Stomach (tissue), 4 donors: ENCODE measurements around the gene THSD4.

Source experiments
- EP300 ChIP-seq: sonication (generic); formaldehyde crosslinking; IDR thresholded peaks from one replicate; pipeline ENCODE4 v1.6.1; 2017; ENCODE audit warnings: antibody characterized with exemption
- POLR2A ChIP-seq, 4 donors: fragments of 450-650 bp; IDR thresholded peaks; one replicate each; pipeline ENCODE4 v1.6.1; 2016; ENCODE audit warnings: antibody characterized with exemption in 4 of 4, control low read depth in 2 of 4, mild to moderate bottlenecking in 1 of 4, moderate library complexity in 1 of 4
- POLR2AphosphoS5 ChIP-seq, 3 donors: sonication (generic); formaldehyde crosslinking; IDR thresholded peaks; one replicate each; pipeline ENCODE4 v1.6.1; 2016; ENCODE audit warnings: antibody characterized with exemption in 3 of 3
- TF ChIP-seq, protein P1 (sequence below), 7 experiments: fragments of 450-650 bp in 4 of 7; fragments of 200-600 bp in 3 of 7; sonication (generic) in 3 of 7; IDR thresholded peaks; one replicate each; pipeline ENCODE4 v1.5.1; 2016 to 2019; ENCODE audit warnings: antibody characterized with exemption in 7 of 7, control low read depth in 2 of 7, mild to moderate bottlenecking in 1 of 7

DNA sequence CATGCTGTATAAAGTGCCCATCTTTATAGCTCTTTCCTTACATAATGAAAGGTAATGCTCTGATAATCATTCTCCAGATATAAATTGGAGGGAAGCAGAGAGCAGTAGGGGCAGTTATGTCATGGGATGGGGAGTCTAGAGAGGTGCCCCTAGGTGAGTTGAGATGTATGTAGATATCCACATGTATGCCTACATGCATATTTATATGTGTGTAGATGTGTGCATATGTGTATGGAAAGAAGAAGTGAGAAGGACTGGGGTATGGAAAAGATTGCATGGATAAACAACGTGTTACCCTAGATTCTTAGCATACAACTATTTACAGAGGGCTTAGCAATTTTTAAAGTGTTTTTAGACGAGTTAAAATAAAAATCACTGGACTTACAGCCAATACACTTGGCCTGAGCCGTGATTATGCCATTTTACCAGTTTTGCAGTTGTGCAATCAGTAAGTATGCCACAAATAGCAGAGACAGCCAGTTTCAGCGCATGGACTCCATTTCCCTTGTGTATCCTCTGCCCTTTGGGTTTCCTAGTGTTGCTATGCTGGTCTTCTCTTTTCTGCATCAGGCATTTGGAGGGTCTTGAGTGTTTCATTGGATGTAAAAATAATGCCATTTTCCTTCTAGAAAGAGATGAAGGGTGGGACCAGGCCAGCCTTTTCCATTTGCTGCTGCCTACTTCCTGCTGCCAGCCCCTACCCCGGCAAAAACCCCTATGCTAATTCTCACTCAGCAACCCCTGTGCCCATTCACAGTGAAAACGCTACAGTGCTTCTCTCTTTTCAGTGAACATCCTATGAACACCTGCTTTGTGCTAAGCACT lies 495.7 kb downstream of the THSD4 start:
- no peak for TF ChIP-seq EP300
- TF ChIP-seq, protein P1, sequence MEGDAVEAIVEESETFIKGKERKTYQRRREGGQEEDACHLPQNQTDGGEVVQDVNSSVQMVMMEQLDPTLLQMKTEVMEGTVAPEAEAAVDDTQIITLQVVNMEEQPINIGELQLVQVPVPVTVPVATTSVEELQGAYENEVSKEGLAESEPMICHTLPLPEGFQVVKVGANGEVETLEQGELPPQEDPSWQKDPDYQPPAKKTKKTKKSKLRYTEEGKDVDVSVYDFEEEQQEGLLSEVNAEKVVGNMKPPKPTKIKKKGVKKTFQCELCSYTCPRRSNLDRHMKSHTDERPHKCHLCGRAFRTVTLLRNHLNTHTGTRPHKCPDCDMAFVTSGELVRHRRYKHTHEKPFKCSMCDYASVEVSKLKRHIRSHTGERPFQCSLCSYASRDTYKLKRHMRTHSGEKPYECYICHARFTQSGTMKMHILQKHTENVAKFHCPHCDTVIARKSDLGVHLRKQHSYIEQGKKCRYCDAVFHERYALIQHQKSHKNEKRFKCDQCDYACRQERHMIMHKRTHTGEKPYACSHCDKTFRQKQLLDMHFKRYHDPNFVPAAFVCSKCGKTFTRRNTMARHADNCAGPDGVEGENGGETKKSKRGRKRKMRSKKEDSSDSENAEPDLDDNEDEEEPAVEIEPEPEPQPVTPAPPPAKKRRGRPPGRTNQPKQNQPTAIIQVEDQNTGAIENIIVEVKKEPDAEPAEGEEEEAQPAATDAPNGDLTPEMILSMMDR (IDR thresholded peaks at IDR 0.05) = no peak
- TF ChIP-seq POLR2AphosphoS5 (IDR thresholded peaks at IDR 0.05) = no peak
- no peak for TF ChIP-seq POLR2A (IDR thresholded peaks at IDR 0.05)
